ENCODE measurements around the gene TANGO2.

The TANGO2 gene

GRCh38 chr22:19990609-19991394 lies 30.1 kb upstream of the TANGO2 start:
- no peak overlapping the region for H3K4me2 ChIP-seq (ENCODE audit: low read length)
- no peaks in the 10 kb centered on the region for H3K9me2 ChIP-seq (ENCODE audit: low read depth, low read length)
- H3K27me3 ChIP-seq (ENCODE audit: insufficient read depth, low read length), result peaks cover 9% of the 10 kb centered on the region
- H3K9ac ChIP-seq (ENCODE audit: low read length), result no peak overlapping the region
- no peaks in the 10 kb centered on the region for H3F3A ChIP-seq (ENCODE audit: insufficient read depth, low read length)
- no peaks in the 10 kb centered on the region for H3K36me3 ChIP-seq (ENCODE audit: insufficient read depth, low read length)
- H4K20me1 ChIP-seq (ENCODE audit: insufficient read depth, low read length), result no peaks in the 10 kb centered on the region
- H3K4me1 ChIP-seq (ENCODE audit: insufficient read depth, low read length, severe bottlenecking), result peaks cover 8% of the 10 kb centered on the region
- no peak overlapping the region for H3K4me3 ChIP-seq (ENCODE audit: low read depth, low read length, poor library complexity, severe bottlenecking)
- H2AFZ ChIP-seq (ENCODE audit: low read length), result no peak overlapping the region
- no peaks in the 10 kb centered on the region for H3K79me2 ChIP-seq (ENCODE audit: insufficient read depth, low read length)
- no peak for TF ChIP-seq EZH2 (IDR thresholded peaks at IDR 0.05; ENCODE audit: borderline replicate concordance, low read length)
- TF ChIP-seq, protein P1, sequence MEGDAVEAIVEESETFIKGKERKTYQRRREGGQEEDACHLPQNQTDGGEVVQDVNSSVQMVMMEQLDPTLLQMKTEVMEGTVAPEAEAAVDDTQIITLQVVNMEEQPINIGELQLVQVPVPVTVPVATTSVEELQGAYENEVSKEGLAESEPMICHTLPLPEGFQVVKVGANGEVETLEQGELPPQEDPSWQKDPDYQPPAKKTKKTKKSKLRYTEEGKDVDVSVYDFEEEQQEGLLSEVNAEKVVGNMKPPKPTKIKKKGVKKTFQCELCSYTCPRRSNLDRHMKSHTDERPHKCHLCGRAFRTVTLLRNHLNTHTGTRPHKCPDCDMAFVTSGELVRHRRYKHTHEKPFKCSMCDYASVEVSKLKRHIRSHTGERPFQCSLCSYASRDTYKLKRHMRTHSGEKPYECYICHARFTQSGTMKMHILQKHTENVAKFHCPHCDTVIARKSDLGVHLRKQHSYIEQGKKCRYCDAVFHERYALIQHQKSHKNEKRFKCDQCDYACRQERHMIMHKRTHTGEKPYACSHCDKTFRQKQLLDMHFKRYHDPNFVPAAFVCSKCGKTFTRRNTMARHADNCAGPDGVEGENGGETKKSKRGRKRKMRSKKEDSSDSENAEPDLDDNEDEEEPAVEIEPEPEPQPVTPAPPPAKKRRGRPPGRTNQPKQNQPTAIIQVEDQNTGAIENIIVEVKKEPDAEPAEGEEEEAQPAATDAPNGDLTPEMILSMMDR (IDR thresholded peaks at IDR 0.05; ENCODE audit: low read length), result no peak
- no peaks in the 10 kb centered on the region for H3K9me3 ChIP-seq (ENCODE audit: low read length)
- H3K27ac ChIP-seq (ENCODE audit: low read depth, low read length, poor library complexity, severe bottlenecking), result no peak overlapping the region

- Histone ChIP-seq H3K9ac (ENCODE audit: low read length) (no peak overlapping the region), H3K4me1 (ENCODE audit: insufficient read depth, low read length, severe bottlenecking) (peaks cover 5% of the 10 kb centered on the region), H3F3A (ENCODE audit: insufficient read depth, low read length) (no peaks in the 10 kb centered on the region), H3K4me2 (ENCODE audit: low read length) (no peak overlapping the region), H3K27me3 (ENCODE audit: insufficient read depth, low read length) (peaks cover 10% of the 10 kb centered on the region), H3K4me3 (ENCODE audit: low read depth, low read length, poor library complexity, severe bottlenecking) (no peak overlapping the region), H3K27ac (ENCODE audit: low read depth, low read length, poor library complexity, severe bottlenecking) (no peak overlapping the region), H4K20me1 (ENCODE audit: insufficient read depth, low read length) (no peaks in the 10 kb centered on the region), H3K79me2 (ENCODE audit: insufficient read depth, low read length) (no peaks in the 10 kb centered on the region), H2AFZ (ENCODE audit: low read length) (no peak overlapping the region), H3K9me2 (ENCODE audit: low read depth, low read length) (no peaks in the 10 kb centered on the region), H3K9me3 (ENCODE audit: low read length) (no peaks in the 10 kb centered on the region), H3K36me3 (ENCODE audit: insufficient read depth, low read length) (no peaks in the 10 kb centered on the region)
- no peak for TF ChIP-seq EZH2 (IDR thresholded peaks at IDR 0.05; ENCODE audit: borderline replicate concordance, low read length)
These were observed 29.6 kb upstream of the TANGO2 start for GRCh38 chr22:19991395-19991644.

- Histone ChIP-seq H3K4me3 (ENCODE audit: low read depth, low read length, poor library complexity, severe bottlenecking) (no peak overlapping the region), H3K27me3 (ENCODE audit: insufficient read depth, low read length) (peaks cover 10% of the 10 kb centered on the region), H3K9me2 (ENCODE audit: low read depth, low read length) (no peaks in the 10 kb centered on the region), H3K9ac (ENCODE audit: low read length) (no peak overlapping the region), H3K36me3 (ENCODE audit: insufficient read depth, low read length) (no peaks in the 10 kb centered on the region), H4K20me1 (ENCODE audit: insufficient read depth, low read length) (no peaks in the 10 kb centered on the region), H2AFZ (ENCODE audit: low read length) (no peak overlapping the region), H3K9me3 (ENCODE audit: low read length) (no peaks in the 10 kb centered on the region), H3K27ac (ENCODE audit: low read depth, low read length, poor library complexity, severe bottlenecking) (no peak overlapping the region), H3K4me2 (ENCODE audit: low read length) (no peak overlapping the region), H3K4me1 (ENCODE audit: insufficient read depth, low read length, severe bottlenecking) (no peaks in the 10 kb centered on the region), H3K79me2 (ENCODE audit: insufficient read depth, low read length) (no peaks in the 10 kb centered on the region), H3F3A (ENCODE audit: insufficient read depth, low read length) (no peaks in the 10 kb centered on the region)
- TF ChIP-seq, protein P1 (IDR thresholded peaks at IDR 0.05; ENCODE audit: low read length), result no peak
- no peak for TF ChIP-seq EZH2 (IDR thresholded peaks at IDR 0.05; ENCODE audit: borderline replicate concordance, low read length)
These were observed 29.1 kb upstream of the TANGO2 start for GRCh38 chr22:19991645-19992451.
